H9 (cell line): ENCODE measurements around the gene HS3ST4. TPM values are rescaled to one million over a fixed set of nuclear protein-coding genes. Genes with fewer than 3 reads are reported as not detected.

Experiments
- DNase-seq: peaks from one replicate; pipeline ENCODE4 v3.0.0-alpha.2; 2017
- H2AFZ ChIP-seq: one replicate; pipeline ENCODE4 v1.6.1; 2013; ENCODE audit warnings: mild to moderate bottlenecking, low read length, control low read depth, moderate library complexity
- H2AK5ac ChIP-seq: 2 replicates; pipeline ENCODE4 v1.6.1; 2013; ENCODE audit warnings: low read length, control low read depth, mixed read lengths; ENCODE audit not compliant: insufficient read length
- H2BK120ac ChIP-seq: one replicate; pipeline ENCODE4 v1.6.1; 2013; ENCODE audit warnings: low read depth, mild to moderate bottlenecking, low read length, control low read depth, inconsistent platforms; ENCODE audit not compliant: poor library complexity, severe bottlenecking
- H2BK12ac ChIP-seq: 2 replicates; pipeline ENCODE4 v1.6.1; 2013; ENCODE audit warnings: low read length, control low read depth, mixed read lengths, low read depth; ENCODE audit not compliant: insufficient read length
- H2BK15ac ChIP-seq: 2 replicates; pipeline ENCODE4 v1.6.1; 2013; ENCODE audit warnings: low read depth, low read length, control low read depth
- H2BK20ac ChIP-seq: one replicate; pipeline ENCODE4 v1.6.1; 2013; ENCODE audit warnings: low read depth, mild to moderate bottlenecking, low read length, control low read depth, inconsistent platforms; ENCODE audit not compliant: poor library complexity, severe bottlenecking
- H2BK5ac ChIP-seq: 2 replicates; pipeline ENCODE4 v1.6.1; 2013; ENCODE audit warnings: low read length, control low read depth, mixed read lengths; ENCODE audit not compliant: insufficient read length
- H3K14ac ChIP-seq: 2 replicates; pipeline ENCODE4 v1.6.1; 2013; ENCODE audit warnings: low read length, control low read depth; ENCODE audit not compliant: insufficient read depth
- H3K18ac ChIP-seq: 2 replicates; pipeline ENCODE4 v1.6.1; 2013; ENCODE audit warnings: low read depth, mild to moderate bottlenecking, mixed read lengths, low read length, control low read depth; ENCODE audit not compliant: insufficient read length
- H3K23ac ChIP-seq: 2 replicates; pipeline ENCODE4 v1.6.1; 2013; ENCODE audit warnings: low read length, control low read depth, mixed read lengths, low read depth; ENCODE audit not compliant: insufficient read length
- H3K23me2 ChIP-seq: 2 replicates; pipeline ENCODE4 v1.6.1; 2013; ENCODE audit warnings: low read depth, mild to moderate bottlenecking, mixed read lengths, low read length, control low read depth; ENCODE audit not compliant: insufficient read length, poor library complexity, severe bottlenecking
- H3K27ac ChIP-seq: 2 replicates; pipeline ENCODE4 v1.5.1; 2013; ENCODE audit warnings: low read length, control low read depth, mixed read lengths, low read depth; ENCODE audit not compliant: insufficient read length
- H3K27me3 ChIP-seq: 2 replicates; pipeline ENCODE4 v1.6.1; 2013; ENCODE audit warnings: low read length, control low read depth, inconsistent platforms; ENCODE audit not compliant: insufficient read depth
- H3K4ac ChIP-seq: 2 replicates; pipeline ENCODE4 v1.6.1; 2013; ENCODE audit warnings: low read depth, mild to moderate bottlenecking, control low read depth, inconsistent platforms, low read length, moderate library complexity
- H3K4me1 ChIP-seq: 2 replicates; pipeline ENCODE4 v1.6.1; 2013; ENCODE audit warnings: low read length, control low read depth, inconsistent platforms; ENCODE audit not compliant: insufficient read depth
- H3K4me2 ChIP-seq: 2 replicates; pipeline ENCODE4 v1.6.1; 2013; ENCODE audit warnings: low read length, control low read depth, mixed read lengths; ENCODE audit not compliant: insufficient read length, insufficient read depth
- H3K56ac ChIP-seq: 2 replicates; pipeline ENCODE4 v1.6.1; 2013; ENCODE audit warnings: low read depth, mild to moderate bottlenecking, mixed read lengths, low read length, control low read depth; ENCODE audit not compliant: insufficient read length
- H3K79me1 ChIP-seq: 2 replicates; pipeline ENCODE4 v1.6.1; 2013; ENCODE audit warnings: low read depth, mild to moderate bottlenecking, moderate library complexity, low read length, control low read depth, inconsistent platforms; ENCODE audit not compliant: insufficient read depth, poor library complexity, severe bottlenecking
- H3K79me2 ChIP-seq: 2 replicates; pipeline ENCODE4 v1.6.1; 2013; ENCODE audit warnings: low read length, control low read depth, inconsistent platforms; ENCODE audit not compliant: insufficient read depth
- H3K9ac ChIP-seq: 2 replicates; pipeline ENCODE4 v1.6.1; 2013; ENCODE audit warnings: low read length, control low read depth, mixed read lengths; ENCODE audit not compliant: insufficient read length; ENCODE audit errors: extremely low read depth
- H3K9me3 ChIP-seq: one replicate; pipeline ENCODE4 v1.6.1; 2013; ENCODE audit warnings: low read depth, low read length, inconsistent platforms; ENCODE audit not compliant: control insufficient read depth
- H3T11ph ChIP-seq: one replicate; pipeline ENCODE4 v1.6.1; 2013; ENCODE audit warnings: mild to moderate bottlenecking, low read length, control low read depth, inconsistent platforms
- H4K20me1 ChIP-seq: one replicate; pipeline ENCODE4 v1.6.1; 2013; ENCODE audit not compliant: control insufficient read depth, insufficient read length, insufficient read depth
- H4K5ac ChIP-seq: 2 replicates; pipeline ENCODE4 v1.6.1; 2013; ENCODE audit warnings: low read depth, mild to moderate bottlenecking, mixed read lengths, low read length, control low read depth; ENCODE audit not compliant: insufficient read length
- H4K8ac ChIP-seq: replicated peaks from 2 replicates; pipeline ENCODE4 v1.6.1; 2013; ENCODE audit warnings: low read length, control low read depth, mixed read lengths, low read depth; ENCODE audit not compliant: insufficient read length
- H4K91ac ChIP-seq: 2 replicates; pipeline ENCODE4 v1.6.1; 2013; ENCODE audit warnings: low read depth, mild to moderate bottlenecking, moderate library complexity, mixed read lengths, low read length, control low read depth; ENCODE audit not compliant: insufficient read length
- H3K27ac Mint-ChIP-seq, 3 experiments: 2 replicates in 2 of 3; 3 replicates in 1 of 3; pipeline ENCODE4 v1.8.0; 2020 to 2021; ENCODE audit warnings: mixed read lengths in 3 of 3, mild to moderate bottlenecking in 1 of 3, moderate library complexity in 1 of 3
- H3K27me3 Mint-ChIP-seq: 2 replicates; pipeline ENCODE4 v1.8.0; 2021; ENCODE audit warnings: low read depth, mild to moderate bottlenecking, moderate library complexity, mixed read lengths
- H3K36me3 Mint-ChIP-seq, 3 experiments: 2 replicates in 2 of 3; 3 replicates in 1 of 3; pipeline ENCODE4 v1.8.0; 2020 to 2021; ENCODE audit warnings: low read depth in 3 of 3, mixed read lengths in 3 of 3; ENCODE audit not compliant: insufficient read depth in 1 of 3
- H3K4me1 Mint-ChIP-seq, 2 experiments: 2 replicates each; pipeline ENCODE4 v1.8.0; 2020; ENCODE audit warnings: mixed read lengths in 2 of 2
- H3K4me3 Mint-ChIP-seq, 2 experiments: 2 replicates in 1 of 2; 3 replicates in 1 of 2; pipeline ENCODE4 v1.8.0; 2020 to 2021; ENCODE audit warnings: mild to moderate bottlenecking in 2 of 2, mixed read lengths in 2 of 2, moderate library complexity in 1 of 2
- H3K9me3 Mint-ChIP-seq, 2 experiments: 2 replicates in 1 of 2; 3 replicates in 1 of 2; pipeline ENCODE4 v1.8.0; 2020; ENCODE audit warnings: mild to moderate bottlenecking in 2 of 2, mixed read lengths in 2 of 2, moderate library complexity in 1 of 2
- WGBS: extraction: QIAGEN DNeasy Blood & Tissue Kit; methylation state at CpG from one replicate; pipeline ENCODE4 v1.1.7; 2013; ENCODE audit warnings: missing lambda C conversion rate, low lambda C conversion rate, mixed read lengths; ENCODE audit not compliant: insufficient read length; ENCODE audit errors: extremely low coverage; 5-methylcytosine and 5-hydroxymethylcytosine counted together
- total RNA-seq: library from RNA; stranded (reverse); gene quantifications from 2 replicates; pipeline ENCODE4 v1.2.1, GENCODE V29; 2021
- TF ChIP-seq, protein P1 (sequence below): fragments of 200-600 bp; sonication (generic); conservative IDR thresholded peaks from 3 replicates; pipeline ENCODE4 v1.8.0; 2021; ENCODE audit warnings: antibody characterized with exemption, mild to moderate bottlenecking

HS3ST4 gene
- total RNA-seq, 1 experiment from 2014 or later, result 1.7 TPM

- WGBS, result no CpG with 5 or more reads among the region's 5 CpGs
- Histone ChIP-seq H3K9me3 (no peaks in the 10 kb centered on the region), H3K56ac (no peak overlapping the region), H3K79me1 (no peaks in the 10 kb centered on the region), H3K18ac (no peak overlapping the region), H2AK5ac (no peak overlapping the region), H3K27me3 (no peaks in the 10 kb centered on the region), H3K4ac (no peak overlapping the region), H2BK20ac (no peak overlapping the region), H3K23me2 (no peaks in the 10 kb centered on the region), H2AFZ (no peak overlapping the region), H2BK5ac (no peak overlapping the region), H2BK15ac (no peak overlapping the region), H3K14ac (no peak overlapping the region), H3T11ph (no peak overlapping the region), H2BK12ac (no peak overlapping the region), H3K9ac (no peak overlapping the region), H4K20me1 (no peaks in the 10 kb centered on the region), H3K4me1 (no peaks in the 10 kb centered on the region), H3K23ac (no peak overlapping the region), H4K91ac (no peak overlapping the region), H3K4me2 (no peak overlapping the region), H3K79me2 (no peaks in the 10 kb centered on the region), H3K27ac (no peak overlapping the region), H4K8ac (no peak overlapping the region), H4K5ac (no peak overlapping the region), H2BK120ac (no peak overlapping the region)
- H3K27me3 Mint-ChIP-seq, result no peaks in the 10 kb centered on the region
- H3K4me1 Mint-ChIP-seq, result peaks cover 0 to 3% of the 10 kb centered on the region in 2 experiments; a peak in 1 of 4 replicates
- DNase-seq, result no peak
- peaks cover 7 to 12% of the 10 kb centered on the region in 2 experiments; a peak in 4 of 5 replicates for H3K9me3 Mint-ChIP-seq
- H3K36me3 Mint-ChIP-seq, result peaks cover 0 to 4% (median 0%) of the 10 kb centered on the region in 3 experiments; a peak in 2 of 7 replicates
- H3K4me3 Mint-ChIP-seq, result no peak overlapping the region
- H3K27ac Mint-ChIP-seq, result no peak overlapping the region
- TF ChIP-seq, protein P1, sequence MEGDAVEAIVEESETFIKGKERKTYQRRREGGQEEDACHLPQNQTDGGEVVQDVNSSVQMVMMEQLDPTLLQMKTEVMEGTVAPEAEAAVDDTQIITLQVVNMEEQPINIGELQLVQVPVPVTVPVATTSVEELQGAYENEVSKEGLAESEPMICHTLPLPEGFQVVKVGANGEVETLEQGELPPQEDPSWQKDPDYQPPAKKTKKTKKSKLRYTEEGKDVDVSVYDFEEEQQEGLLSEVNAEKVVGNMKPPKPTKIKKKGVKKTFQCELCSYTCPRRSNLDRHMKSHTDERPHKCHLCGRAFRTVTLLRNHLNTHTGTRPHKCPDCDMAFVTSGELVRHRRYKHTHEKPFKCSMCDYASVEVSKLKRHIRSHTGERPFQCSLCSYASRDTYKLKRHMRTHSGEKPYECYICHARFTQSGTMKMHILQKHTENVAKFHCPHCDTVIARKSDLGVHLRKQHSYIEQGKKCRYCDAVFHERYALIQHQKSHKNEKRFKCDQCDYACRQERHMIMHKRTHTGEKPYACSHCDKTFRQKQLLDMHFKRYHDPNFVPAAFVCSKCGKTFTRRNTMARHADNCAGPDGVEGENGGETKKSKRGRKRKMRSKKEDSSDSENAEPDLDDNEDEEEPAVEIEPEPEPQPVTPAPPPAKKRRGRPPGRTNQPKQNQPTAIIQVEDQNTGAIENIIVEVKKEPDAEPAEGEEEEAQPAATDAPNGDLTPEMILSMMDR, result no peak
These were observed 313.6 kb downstream of the HS3ST4 start for GRCh38 chr16:26005336-26005735.
